BLaER1 treated with 17β-estradiol and CSF1 and Interleukin-3, amounts not matched to agents 10 nM and 100 nM (cell line): ENCODE results near the gene SS18L1.
A peak's percentile ranks its signal among the peaks of the same experiment; 100 is the strongest.

ENCODE experiments used
- H3K27ac ChIP-seq, 11 experiments: shearing (Covaris generic); formaldehyde crosslinking; 2 replicates each; pipeline ENCODE4 v1.8.1; 2022
- H3K27me3 ChIP-seq, 11 experiments: shearing (Covaris generic); formaldehyde crosslinking; 2 replicates each; pipeline ENCODE4 v1.8.1; 2022
- H3K36me3 ChIP-seq, 11 experiments: shearing (Covaris generic); formaldehyde crosslinking; 2 replicates each; pipeline ENCODE4 v1.8.1; 2022
- H3K4me1 ChIP-seq, 10 experiments: shearing (Covaris generic); formaldehyde crosslinking; 2 replicates each; pipeline ENCODE4 v1.8.1; 2022
- H3K4me2 ChIP-seq, 11 experiments: shearing (Covaris generic); formaldehyde crosslinking; 2 replicates each; pipeline ENCODE4 v1.8.1; 2022
- H3K4me3 ChIP-seq, 10 experiments: shearing (Covaris generic); formaldehyde crosslinking; 2 replicates each; pipeline ENCODE4 v1.8.1; 2022
- H3K9ac ChIP-seq, 11 experiments: shearing (Covaris generic); formaldehyde crosslinking; 2 replicates each; pipeline ENCODE4 v1.8.1; 2022
- H3K9me3 ChIP-seq, 11 experiments: shearing (Covaris generic); formaldehyde crosslinking; replicated peaks in 1 of 11; 2 replicates each; pipeline ENCODE4 v1.8.1; 2022
- H4K20me1 ChIP-seq, 11 experiments: shearing (Covaris generic); formaldehyde crosslinking; 2 replicates each; pipeline ENCODE4 v1.8.1; 2022
- Cebpa-rat ChIP-seq, 11 experiments: shearing (Covaris generic); IDR thresholded peaks; 2 replicates each; pipeline ENCODE4 v1.8.1; 2022

Gene SS18L1

GRCh38 chr20:62163986-62164762 lies 20.6 kb downstream of the SS18L1 start:
- H4K20me1 ChIP-seq: peaks cover 2 to 81% (median 20%) of the 10 kb centered on the region in 11 experiments; a peak in 21 of 22 replicates
- H3K27ac ChIP-seq: no peak overlapping the region
- no peak for TF ChIP-seq Cebpa-rat (IDR thresholded peaks at IDR 0.05)
- peaks cover 3 to 17% (median 6%) of the 10 kb centered on the region in 10 experiments; a peak in 16 of 20 replicates for H3K4me1 ChIP-seq
- H3K4me2 ChIP-seq: no peak overlapping the region
- H3K9me3 ChIP-seq: no peaks in the 10 kb centered on the region
- peaks cover 81 to 97% (median 95%) of the 10 kb centered on the region in 11 experiments for H3K36me3 ChIP-seq
- H3K27me3 ChIP-seq: no peaks in the 10 kb centered on the region
- no peak overlapping the region for H3K4me3 ChIP-seq
- no peak overlapping the region for H3K9ac ChIP-seq

DNA sequence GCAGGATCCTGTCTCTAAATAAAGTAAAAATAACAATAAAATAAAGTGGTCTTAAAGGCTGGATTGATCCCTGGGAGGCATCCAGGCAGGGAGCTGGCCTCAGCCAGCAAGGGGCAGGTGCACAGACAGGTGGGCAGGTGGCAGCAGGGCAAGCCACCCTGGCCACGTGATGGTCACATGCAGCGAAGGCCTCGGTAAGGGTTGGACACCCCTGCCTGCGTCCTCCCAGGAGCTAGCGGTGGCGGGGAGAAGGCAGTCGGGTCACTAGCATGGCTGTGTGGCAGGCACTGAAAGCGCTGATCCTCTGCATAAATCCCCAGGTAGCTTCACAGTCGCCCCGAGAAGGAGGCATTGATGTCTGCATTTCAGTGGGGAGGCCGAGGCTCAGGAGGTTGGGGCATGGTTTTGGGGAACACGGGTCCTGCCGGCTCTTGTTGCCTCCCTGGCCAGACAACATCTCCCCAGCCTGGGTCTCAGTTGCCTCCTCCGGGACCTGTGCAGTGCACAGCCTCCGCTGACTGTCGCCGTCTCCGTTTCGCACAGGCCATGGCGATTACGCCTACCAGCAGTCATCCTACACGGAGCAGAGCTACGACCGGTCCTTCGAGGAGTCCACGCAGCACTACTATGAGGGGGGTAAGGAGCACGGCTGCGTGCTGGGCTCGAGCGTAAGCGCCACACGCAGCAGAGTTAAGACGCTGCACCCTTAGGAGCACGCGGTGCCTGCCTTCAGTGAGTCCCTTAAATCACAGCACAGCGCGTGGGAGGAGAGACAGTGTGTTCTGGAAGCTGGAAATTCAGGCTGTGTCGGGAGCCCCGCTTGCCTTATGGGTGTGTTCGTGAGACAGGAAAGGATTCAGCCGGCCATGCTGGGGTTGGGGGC lies 21.6 kb downstream of the SS18L1 start:
- TF ChIP-seq Cebpa-rat (IDR thresholded peaks at IDR 0.05): no peak
- H3K4me2 ChIP-seq: no peak overlapping the region
- no peaks in the 10 kb centered on the region for H3K9me3 ChIP-seq
- H3K4me3 ChIP-seq: no peak overlapping the region
- H3K9ac ChIP-seq: no peak overlapping the region
- no peak overlapping the region for H3K27ac ChIP-seq
- H3K27me3 ChIP-seq: no peaks in the 10 kb centered on the region
- peaks cover 85 to 99% (median 97%) of the 10 kb centered on the region in 11 experiments for H3K36me3 ChIP-seq
- H3K4me1 ChIP-seq: peaks cover 0 to 9% (median 0%) of the 10 kb centered on the region in 10 experiments; a peak in 5 of 20 replicates
- peaks cover 0 to 82% (median 13%) of the 10 kb centered on the region in 11 experiments; a peak in 12 of 22 replicates for H4K20me1 ChIP-seq

- Histone ChIP-seq H3K4me3 (no peak overlapping the region), H3K36me3 (peaks cover 80 to 99% (median 92%) of the 10 kb centered on the region in 11 experiments), H4K20me1 (peaks cover 0 to 77% (median 8%) of the 10 kb centered on the region in 11 experiments; a peak in 12 of 22 replicates), H3K4me2 (no peak overlapping the region), H3K9me3 (no peaks in the 10 kb centered on the region), H3K27ac (no peak overlapping the region; a peak in 1 of 22 replicates), H3K9ac (no peak overlapping the region), H3K27me3 (no peaks in the 10 kb centered on the region), H3K4me1 (peaks cover 0 to 8% (median 0%) of the 10 kb centered on the region in 10 experiments; a peak in 5 of 20 replicates)
- peak in 9 of 11 experiments; percentile 30 to 83 (median 51); a peak in 8 of 22 replicates for TF ChIP-seq Cebpa-rat (IDR thresholded peaks at IDR 0.05)
These were observed 22.3 kb downstream of the SS18L1 start for GRCh38 chr20:62165762-62166399.

DNA sequence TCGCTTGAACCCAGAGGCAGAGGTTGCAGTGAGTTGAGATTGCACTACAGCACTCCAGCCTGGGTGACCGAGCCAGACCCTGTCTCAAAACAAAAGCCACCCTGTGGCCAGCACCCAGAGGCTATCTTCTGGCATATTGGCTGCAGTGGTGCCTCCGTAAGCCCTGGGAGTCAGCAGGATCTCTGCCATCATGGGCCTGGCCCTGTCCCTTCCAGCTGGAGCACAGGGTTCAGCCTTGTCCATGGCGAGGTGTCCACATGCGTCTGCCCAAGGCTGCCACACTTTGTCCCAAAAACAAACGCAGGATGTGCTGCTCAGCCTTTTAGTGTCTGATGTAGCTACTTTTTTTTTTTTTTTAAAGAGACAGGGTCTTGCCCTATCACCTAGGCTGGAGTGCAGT lies 23.9 kb downstream of the SS18L1 start:
- peaks cover 75 to 99% (median 89%) of the 10 kb centered on the region in 11 experiments for H3K36me3 ChIP-seq
- no peaks in the 10 kb centered on the region for H3K4me1 ChIP-seq
- no peak overlapping the region for H3K4me2 ChIP-seq
- H3K9me3 ChIP-seq: no peaks in the 10 kb centered on the region
- H3K27me3 ChIP-seq: no peaks in the 10 kb centered on the region
- no peak overlapping the region for H3K9ac ChIP-seq
- H3K4me3 ChIP-seq: no peak overlapping the region
- peaks cover 0 to 64% (median 3%) of the 10 kb centered on the region in 11 experiments; a peak in 11 of 22 replicates for H4K20me1 ChIP-seq
- TF ChIP-seq Cebpa-rat (IDR thresholded peaks at IDR 0.05): no peak
- no peak overlapping the region for H3K27ac ChIP-seq

- H3K4me2 ChIP-seq: no peak overlapping the region
- peaks cover 0 to 58% (median 0%) of the 10 kb centered on the region in 11 experiments; a peak in 11 of 22 replicates for H4K20me1 ChIP-seq
- peaks cover 71 to 99% (median 89%) of the 10 kb centered on the region in 11 experiments for H3K36me3 ChIP-seq
- H3K9ac ChIP-seq: no peak overlapping the region
- H3K4me3 ChIP-seq: no peak overlapping the region
- no peaks in the 10 kb centered on the region for H3K27me3 ChIP-seq
- H3K27ac ChIP-seq: no peak overlapping the region
- H3K4me1 ChIP-seq: no peaks in the 10 kb centered on the region
- TF ChIP-seq Cebpa-rat (IDR thresholded peaks at IDR 0.05): no peak
- no peaks in the 10 kb centered on the region for H3K9me3 ChIP-seq
These were observed 24.5 kb downstream of the SS18L1 start for GRCh38 chr20:62168061-62168460.

DNA sequence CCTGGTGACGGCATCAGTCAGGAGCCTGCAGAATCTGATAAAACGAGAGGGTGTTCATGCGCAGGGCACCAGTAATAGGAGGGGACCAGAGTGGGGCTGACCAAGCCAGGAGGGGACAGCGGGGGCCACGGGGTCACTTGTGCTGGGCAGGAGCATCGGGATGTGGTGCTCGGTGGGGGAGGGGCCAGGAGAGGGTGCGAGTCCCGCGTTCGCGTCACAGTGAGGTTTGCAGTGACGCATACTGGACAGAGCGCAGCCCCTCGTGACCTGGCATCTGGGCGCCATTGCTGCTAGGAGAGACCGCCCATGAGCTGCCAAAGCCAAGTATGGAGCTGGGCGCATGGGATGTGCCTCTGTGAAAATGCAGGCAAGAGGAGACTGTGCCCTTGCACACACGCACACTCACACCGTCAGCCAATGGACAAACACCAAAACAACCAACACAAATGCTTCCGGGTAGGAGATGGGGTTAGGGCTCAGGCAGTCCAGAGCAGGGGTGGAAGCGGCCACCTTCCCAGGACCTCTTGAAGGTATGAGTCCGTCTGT lies 25.4 kb downstream of the SS18L1 start:
- Histone ChIP-seq H3K36me3 (peaks cover 71 to 99% (median 88%) of the 10 kb centered on the region in 11 experiments), H3K9me3 (no peaks in the 10 kb centered on the region), H3K27me3 (no peaks in the 10 kb centered on the region), H3K4me3 (no peak overlapping the region), H3K4me2 (no peak overlapping the region), H3K27ac (no peak overlapping the region), H3K9ac (no peak overlapping the region), H3K4me1 (no peaks in the 10 kb centered on the region), H4K20me1 (peaks cover 0 to 53% (median 0%) of the 10 kb centered on the region in 11 experiments; a peak in 11 of 22 replicates)
- no peak for TF ChIP-seq Cebpa-rat (IDR thresholded peaks at IDR 0.05)

GRCh38 chr20:62170536-62170935 lies 27.0 kb downstream of the SS18L1 start:
- Histone ChIP-seq H3K27ac (no peak overlapping the region), H3K36me3 (peaks cover 71 to 99% (median 88%) of the 10 kb centered on the region in 11 experiments), H3K9ac (no peak overlapping the region), H3K4me3 (no peak overlapping the region), H3K27me3 (no peaks in the 10 kb centered on the region), H3K4me1 (no peaks in the 10 kb centered on the region), H3K4me2 (no peak overlapping the region), H3K9me3 (no peaks in the 10 kb centered on the region), H4K20me1 (peaks cover 0 to 39% (median 0%) of the 10 kb centered on the region in 11 experiments; a peak in 6 of 22 replicates)
- no peak for TF ChIP-seq Cebpa-rat (IDR thresholded peaks at IDR 0.05)

- Histone ChIP-seq H3K36me3 (peaks cover 71 to 99% (median 85%) of the 10 kb centered on the region in 11 experiments), H3K27ac (no peak overlapping the region)
These were observed 27.7 kb downstream of the SS18L1 start for GRCh38 chr20:62171245-62171644.

More at GRCh38 chr20:62171245-62171644, 27.7 kb downstream of the SS18L1 start:
- H4K20me1 ChIP-seq: peaks cover 0 to 36% (median 0%) of the 10 kb centered on the region in 11 experiments; a peak in 4 of 22 replicates
- H3K27me3 ChIP-seq: no peaks in the 10 kb centered on the region
- H3K4me2 ChIP-seq: no peak overlapping the region
- no peaks in the 10 kb centered on the region for H3K4me1 ChIP-seq
- TF ChIP-seq Cebpa-rat (IDR thresholded peaks at IDR 0.05): no peak
- no peaks in the 10 kb centered on the region for H3K9me3 ChIP-seq
- H3K9ac ChIP-seq: no peak overlapping the region
- H3K4me3 ChIP-seq: no peak overlapping the region
